Colonic mucosa (tissue), 4 donors: ENCODE data around the gene MUS81. TPM values are rescaled to one million over a fixed set of nuclear protein-coding genes. Genes with fewer than 3 reads are reported as not detected.
"Not testable (repeated sequence)": the region's sequence is repeated elsewhere in the genome, so short reads cannot be mapped to it uniquely, and the experiment has no call there.

Experiments
- DNase-seq: peaks from one replicate; pipeline ENCODE4 v3.0.0-alpha.2; 2020
- H3K27ac ChIP-seq: fragments of 200-600 bp; one replicate; pipeline ENCODE4 v1.8.0; 2021
- H3K27me3 ChIP-seq: fragments of 200-600 bp; one replicate; pipeline ENCODE4 v1.8.0; 2021
- H3K36me3 ChIP-seq: fragments of 200-600 bp; one replicate; pipeline ENCODE4 v1.8.0; 2021
- H3K4me1 ChIP-seq: fragments of 200-600 bp; one replicate; pipeline ENCODE4 v1.8.0; 2021; ENCODE audit warnings: mild to moderate bottlenecking
- H3K4me3 ChIP-seq: fragments of 200-600 bp; one replicate; pipeline ENCODE4 v1.8.0; 2021
- H3K9ac ChIP-seq, 2 donors: one replicate each; pipeline ENCODE4 v1.7.0; 2013; ENCODE audit warnings: control low read depth in 2 of 2, low read depth in 2 of 2, low read length in 2 of 2
- H3K9me3 ChIP-seq: fragments of 200-600 bp; one replicate; pipeline ENCODE4 v1.8.0; 2021
- CTCF ChIP-seq: fragments of 200-600 bp; IDR thresholded peaks from one replicate; pipeline ENCODE4 v1.8.0; 2022; ENCODE audit warnings: antibody characterized with exemption, mild to moderate bottlenecking
- intact Hi-C: fragments of 100-400 bp; cut with DNase I; formaldehyde crosslinking; loops from one replicate; pipeline ENCODE4 v1.14.1; 2022
- total RNA-seq, 2 donors: library from RNA; stranded (reverse); fragmentation: NEBNext Ultra II Directional in 1 of 2; extraction: Animal tissue kit (Norgen Biotek cat#: 25700) in 1 of 2; gene quantifications; one replicate each; pipeline ENCODE4 v1.2.1, GENCODE V29; 2021
- donor health status: healthy.
- donor health status: DM: no; HTN: no; CAD: no.
- donor health status: DM: no; HTN: no; CAD: no.

The MUS81 gene
- total RNA-seq, 2 donors from 2014 or later = 47.2 to 62.5 TPM

GRCh38 chr11:65826984-65827735 lies 33.1 kb upstream of the MUS81 start:
- intact Hi-C loops = no loop called here
- no peak overlapping the region for H3K27ac ChIP-seq
- H3K9ac ChIP-seq = no peak overlapping the region
- no peaks in the 10 kb centered on the region for H3K27me3 ChIP-seq
- no peak for TF ChIP-seq CTCF
- H3K9me3 ChIP-seq = no peaks in the 10 kb centered on the region
- H3K4me3 ChIP-seq = no peak overlapping the region
- H3K4me1 ChIP-seq = peaks cover 6% of the 10 kb centered on the region
- H3K36me3 ChIP-seq = no peaks in the 10 kb centered on the region
- no peak for DNase-seq

GRCh38 chr11:65829459-65829858 lies 30.8 kb upstream of the MUS81 start:
- peaks cover 4% of the 10 kb centered on the region for H3K4me1 ChIP-seq
- no peaks in the 10 kb centered on the region for H3K9me3 ChIP-seq
- H3K9ac ChIP-seq = no peak overlapping the region
- DNase-seq = no peak
- H3K27ac ChIP-seq = no peak overlapping the region
- intact Hi-C loops = no loop called here
- H3K4me3 ChIP-seq = no peak overlapping the region
- TF ChIP-seq CTCF = no peak
- no peaks in the 10 kb centered on the region for H3K36me3 ChIP-seq
- no peaks in the 10 kb centered on the region for H3K27me3 ChIP-seq

GRCh38 chr11:65832231-65832630 lies 28.0 kb upstream of the MUS81 start:
- H3K36me3 ChIP-seq, H3K4me1 ChIP-seq, intact Hi-C loops, H3K27ac ChIP-seq, H3K27me3 ChIP-seq, H3K4me3 ChIP-seq, DNase-seq, H3K9ac ChIP-seq, H3K9me3 ChIP-seq: not testable (repeated sequence)

- intact Hi-C loops = no loop called here
- H3K27ac ChIP-seq = no peak within 1 kb of the TSS
- TF ChIP-seq CTCF = no peak
Observed at GRCh38 chr11:65833297-65834030, 26.8 kb upstream of the MUS81 start, which contains the start of gene SNX32. TSS of gene SNX32 (plus strand) at chr11:65833963. CDS start at chr11:65834066, 103 bp downstream.

GRCh38 chr11:65834202-65834601 lies 26.0 kb upstream of the MUS81 start:
- H3K9me3 ChIP-seq = no peaks in the 10 kb centered on the region
- intact Hi-C loops = no loop called here
- no peaks in the 10 kb centered on the region for H3K27me3 ChIP-seq
- peak overlapping the region; percentile 48 to 60 for H3K9ac ChIP-seq
- no peak for TF ChIP-seq CTCF
- peaks cover 4% of the 10 kb centered on the region for H3K4me1 ChIP-seq
- no peaks in the 10 kb centered on the region for H3K36me3 ChIP-seq
- peak overlapping the region; percentile 50 for H3K4me3 ChIP-seq
- DNase-seq = no peak
- H3K27ac ChIP-seq = no peak overlapping the region

More at GRCh38 chr11:65833297-65834030, 26.8 kb upstream of the MUS81 start, which contains the start of gene SNX32:
- no peaks in the 10 kb centered on the region for H3K36me3 ChIP-seq
- no peaks in the 10 kb centered on the region for H3K27me3 ChIP-seq
- peaks cover 4% of the 10 kb centered on the region for H3K4me1 ChIP-seq
- H3K4me3 ChIP-seq = peak within 1 kb of the TSS; percentile 50
- DNase-seq = peak; percentile 97
- H3K9ac ChIP-seq = peak within 1 kb of the TSS; percentile 48 to 60
- no peaks in the 10 kb centered on the region for H3K9me3 ChIP-seq

- no peaks in the 10 kb centered on the region for H3K9me3 ChIP-seq
- no peak overlapping the region for H3K4me3 ChIP-seq
- H3K4me1 ChIP-seq = no peaks in the 10 kb centered on the region
- no peak for TF ChIP-seq CTCF
- no peak overlapping the region for H3K27ac ChIP-seq
- no peaks in the 10 kb centered on the region for H3K36me3 ChIP-seq
- H3K27me3 ChIP-seq = no peaks in the 10 kb centered on the region
- H3K9ac ChIP-seq = no peak overlapping the region
- intact Hi-C loops = no loop called here
- no peak for DNase-seq
Observed at GRCh38 chr11:65842144-65842543, 18.1 kb upstream of the MUS81 start.
